Astrocyte (in vitro differentiated cells and primary cell): ENCODE measurements around the gene FITM1. TPM values are rescaled to one million over a fixed set of nuclear protein-coding genes. Genes with fewer than 3 reads are reported as not detected.

ENCODE experiments used
- DNase-seq: peaks from one replicate; pipeline ENCODE4 v3.0.0-alpha.2; 2010; ENCODE audit warnings: low read depth
- FAIRE-seq: peaks from 2 replicates; lab custom pipeline; 2011; peaks lifted over from hg19 to GRCh38; lab: Jason Lieb, UNC
- H2AFZ ChIP-seq: 2 replicates; pipeline ENCODE4 v1.6.0; 2012; ENCODE audit warnings: low read depth, low read length, inconsistent platforms
- H3K27ac ChIP-seq: 2 replicates; pipeline ENCODE4 v1.5.1; 2011; ENCODE audit warnings: low read depth, low read length, inconsistent platforms
- H3K27me3 ChIP-seq: 2 replicates; pipeline ENCODE4 v1.6.0; 2011; ENCODE audit warnings: low read length, inconsistent platforms; ENCODE audit not compliant: insufficient read depth
- H3K36me3 ChIP-seq: 2 replicates; pipeline ENCODE4 v1.5.1; 2011; ENCODE audit warnings: low read length, inconsistent platforms; ENCODE audit not compliant: insufficient read depth
- H3K4me1 ChIP-seq: 2 replicates; pipeline ENCODE4 v1.5.1; 2011; ENCODE audit warnings: low read length, inconsistent platforms; ENCODE audit not compliant: insufficient read depth
- H3K4me2 ChIP-seq: 2 replicates; pipeline ENCODE4 v1.6.0; 2012; ENCODE audit warnings: low read length, inconsistent platforms
- H3K4me3 ChIP-seq: 2 replicates; pipeline ENCODE4 v1.5.1; 2011; ENCODE audit warnings: low read depth, mild to moderate bottlenecking, low read length, inconsistent platforms; ENCODE audit not compliant: insufficient read depth
- H3K79me2 ChIP-seq: 2 replicates; pipeline ENCODE4 v1.6.0; 2012; ENCODE audit warnings: mild to moderate bottlenecking, low read length, inconsistent platforms; ENCODE audit not compliant: insufficient read depth
- H3K9ac ChIP-seq: 2 replicates; pipeline ENCODE4 v1.6.0; 2012; ENCODE audit warnings: mild to moderate bottlenecking, low read length, inconsistent platforms
- H3K9me3 ChIP-seq: 2 replicates; pipeline ENCODE4 v1.5.1; 2012; ENCODE audit warnings: low read depth, mild to moderate bottlenecking, low read length, inconsistent platforms; ENCODE audit not compliant: insufficient read depth
- H4K20me1 ChIP-seq: 2 replicates; pipeline ENCODE4 v1.6.0; 2012; ENCODE audit warnings: low read length, inconsistent platforms; ENCODE audit not compliant: insufficient read depth
- H3K27ac Mint-ChIP-seq: one replicate; pipeline ENCODE4 v1.8.0; 2021; ENCODE audit warnings: mild to moderate bottlenecking, mixed read lengths; ENCODE audit not compliant: unreplicated experiment
- H3K27me3 Mint-ChIP-seq: one replicate; pipeline ENCODE4 v1.8.0; 2021; ENCODE audit warnings: low read depth, mixed read lengths; ENCODE audit not compliant: unreplicated experiment
- H3K36me3 Mint-ChIP-seq: one replicate; pipeline ENCODE4 v1.8.0; 2021; ENCODE audit warnings: low read depth, mixed read lengths; ENCODE audit not compliant: unreplicated experiment
- H3K4me1 Mint-ChIP-seq: one replicate; pipeline ENCODE4 v1.8.0; 2021; ENCODE audit warnings: low read depth, mixed read lengths; ENCODE audit not compliant: unreplicated experiment
- H3K4me3 Mint-ChIP-seq: one replicate; pipeline ENCODE4 v1.8.0; 2021; ENCODE audit warnings: mild to moderate bottlenecking, moderate library complexity, mixed read lengths; ENCODE audit not compliant: unreplicated experiment
- H3K9me3 Mint-ChIP-seq: one replicate; pipeline ENCODE4 v1.8.0; 2021; ENCODE audit warnings: mild to moderate bottlenecking, mixed read lengths; ENCODE audit not compliant: unreplicated experiment
- EZH2 ChIP-seq: IDR thresholded peaks from 2 replicates; pipeline ENCODE4 v1.6.1; 2012; ENCODE audit warnings: mild to moderate bottlenecking, low read length, inconsistent platforms; ENCODE audit not compliant: insufficient read depth
- total RNA-seq: library from RNA; stranded (reverse); gene quantifications from 2 replicates; pipeline ENCODE4 v1.2.1, GENCODE V29; 2021
- TF ChIP-seq, protein P1 (sequence below): IDR thresholded peaks from 2 replicates; pipeline ENCODE4 v1.5.1; 2011; ENCODE audit warnings: low read depth, mild to moderate bottlenecking, inconsistent platforms, low read length, moderate library complexity; ENCODE audit not compliant: insufficient read depth

FITM1 gene
- total RNA-seq, 1 donor from 2014 or later = 0.25 TPM

DNA sequence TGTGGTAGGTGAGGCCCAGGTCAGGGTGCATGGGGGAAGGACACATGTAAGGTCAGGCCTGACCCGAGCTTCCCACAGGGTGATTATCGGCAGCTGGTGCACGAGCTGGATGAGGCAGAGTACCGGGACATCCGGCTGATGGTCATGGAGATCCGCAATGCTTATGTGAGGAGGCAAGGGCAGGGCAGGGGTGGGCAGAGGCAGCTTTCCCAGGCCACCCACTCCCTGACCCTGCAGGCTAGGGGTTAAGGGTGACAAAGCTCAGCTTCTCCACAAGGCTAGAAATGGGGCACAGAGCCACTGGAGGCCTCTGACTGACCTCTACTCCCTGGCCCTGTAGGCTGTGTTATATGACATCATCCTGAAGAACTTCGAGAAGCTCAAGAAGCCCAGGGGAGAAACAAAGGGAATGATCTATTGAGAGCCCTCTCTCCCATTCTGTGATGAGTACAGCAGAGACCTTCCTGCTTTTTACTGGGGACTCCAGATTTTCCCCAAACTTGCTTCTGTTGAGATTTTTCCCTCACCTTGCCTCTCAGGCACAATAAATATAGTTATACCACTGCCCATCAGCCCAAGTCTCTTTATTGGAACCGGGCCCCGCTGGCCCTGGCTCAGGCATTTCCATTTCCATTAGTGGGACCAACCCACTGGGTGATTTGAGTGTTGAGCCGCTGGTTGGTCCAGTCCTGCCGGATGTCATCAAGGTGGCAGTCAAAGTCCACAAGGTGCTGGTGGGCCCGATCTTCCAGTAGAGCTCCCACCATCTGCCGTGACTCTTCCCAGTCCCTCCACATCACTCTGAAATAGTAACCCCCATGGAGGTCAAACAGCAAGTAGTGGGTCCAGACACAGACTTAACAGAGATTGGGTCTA, 8.2 kb downstream of the FITM1 start:
- Histone ChIP-seq H3K9ac (no peak overlapping the region), H3K4me3 (no peak overlapping the region), H3K4me1 (peaks cover 19% of the 10 kb centered on the region), H3K4me2 (no peak overlapping the region), H3K9me3 (no peaks in the 10 kb centered on the region), H3K27me3 (no peaks in the 10 kb centered on the region), H4K20me1 (peaks cover 16% of the 10 kb centered on the region), H3K27ac (no peak overlapping the region), H3K36me3 (peaks cover 11% of the 10 kb centered on the region), H2AFZ (no peak overlapping the region), H3K79me2 (peaks cover 36% of the 10 kb centered on the region)
- Mint-ChIP-seq H3K9me3 (no peaks in the 10 kb centered on the region), H3K36me3 (peaks cover 21% of the 10 kb centered on the region), H3K27me3 (no peaks in the 10 kb centered on the region), H3K4me3 (peak overlapping the region; percentile 96), H3K4me1 (peaks cover 28% of the 10 kb centered on the region), H3K27ac (no peak overlapping the region)
- DNase-seq (no peak), FAIRE-seq (no peak)
- TF ChIP-seq, protein P1, sequence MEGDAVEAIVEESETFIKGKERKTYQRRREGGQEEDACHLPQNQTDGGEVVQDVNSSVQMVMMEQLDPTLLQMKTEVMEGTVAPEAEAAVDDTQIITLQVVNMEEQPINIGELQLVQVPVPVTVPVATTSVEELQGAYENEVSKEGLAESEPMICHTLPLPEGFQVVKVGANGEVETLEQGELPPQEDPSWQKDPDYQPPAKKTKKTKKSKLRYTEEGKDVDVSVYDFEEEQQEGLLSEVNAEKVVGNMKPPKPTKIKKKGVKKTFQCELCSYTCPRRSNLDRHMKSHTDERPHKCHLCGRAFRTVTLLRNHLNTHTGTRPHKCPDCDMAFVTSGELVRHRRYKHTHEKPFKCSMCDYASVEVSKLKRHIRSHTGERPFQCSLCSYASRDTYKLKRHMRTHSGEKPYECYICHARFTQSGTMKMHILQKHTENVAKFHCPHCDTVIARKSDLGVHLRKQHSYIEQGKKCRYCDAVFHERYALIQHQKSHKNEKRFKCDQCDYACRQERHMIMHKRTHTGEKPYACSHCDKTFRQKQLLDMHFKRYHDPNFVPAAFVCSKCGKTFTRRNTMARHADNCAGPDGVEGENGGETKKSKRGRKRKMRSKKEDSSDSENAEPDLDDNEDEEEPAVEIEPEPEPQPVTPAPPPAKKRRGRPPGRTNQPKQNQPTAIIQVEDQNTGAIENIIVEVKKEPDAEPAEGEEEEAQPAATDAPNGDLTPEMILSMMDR = no peak
- TF ChIP-seq EZH2 = no peak

DNA sequence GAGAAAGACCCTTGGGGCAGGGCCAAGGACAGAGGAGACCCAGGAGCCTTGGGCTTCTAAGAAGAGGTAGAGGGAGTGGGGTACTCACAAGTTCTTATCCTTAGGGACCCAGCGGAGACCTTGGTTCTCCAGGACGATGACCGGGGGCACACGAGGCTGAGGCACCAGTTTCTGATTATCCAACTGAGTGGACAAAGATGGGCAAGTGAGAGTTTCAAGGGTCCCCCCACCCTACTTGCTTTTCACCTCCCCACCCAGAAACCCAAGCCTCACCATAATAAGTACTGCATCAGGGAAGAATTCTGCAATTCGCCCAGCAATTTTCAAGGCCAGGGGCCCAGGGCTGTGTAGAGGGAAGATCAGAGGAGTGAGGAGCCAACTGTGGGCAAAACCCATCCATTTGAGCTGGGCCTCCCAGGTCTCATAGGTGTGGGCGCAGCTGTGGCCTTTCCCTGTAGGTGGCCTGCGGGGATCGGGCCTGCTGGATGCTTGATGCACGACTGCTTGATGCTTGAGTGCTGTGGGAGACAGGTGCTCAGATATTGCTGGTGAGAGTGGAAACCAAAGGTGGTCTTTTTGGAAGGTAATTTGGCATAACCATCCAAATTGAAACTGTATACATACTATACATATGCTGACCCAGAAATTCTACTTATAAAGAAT, 8.9 kb downstream of the FITM1 start:
- H2AFZ ChIP-seq = no peak overlapping the region
- H3K4me1 Mint-ChIP-seq = peaks cover 32% of the 10 kb centered on the region
- H3K27ac Mint-ChIP-seq = no peak overlapping the region
- H3K79me2 ChIP-seq = peaks cover 40% of the 10 kb centered on the region
- FAIRE-seq (no peak), DNase-seq (no peak)
- H3K9ac ChIP-seq = no peak overlapping the region
- peak overlapping the region; percentile 97 for H3K4me2 ChIP-seq
- no peaks in the 10 kb centered on the region for H3K9me3 Mint-ChIP-seq
- H3K36me3 ChIP-seq = peaks cover 11% of the 10 kb centered on the region
- H3K9me3 ChIP-seq = no peaks in the 10 kb centered on the region
- no peak overlapping the region for H3K4me3 ChIP-seq
- TF ChIP-seq EZH2 = no peak
- H4K20me1 ChIP-seq = peaks cover 16% of the 10 kb centered on the region
- H3K27ac ChIP-seq = no peak overlapping the region
- H3K36me3 Mint-ChIP-seq = peaks cover 21% of the 10 kb centered on the region
- H3K27me3 ChIP-seq = no peaks in the 10 kb centered on the region
- H3K4me1 ChIP-seq = peaks cover 23% of the 10 kb centered on the region
- H3K4me3 Mint-ChIP-seq = peak overlapping the region; percentile 96
- no peaks in the 10 kb centered on the region for H3K27me3 Mint-ChIP-seq

DNA sequence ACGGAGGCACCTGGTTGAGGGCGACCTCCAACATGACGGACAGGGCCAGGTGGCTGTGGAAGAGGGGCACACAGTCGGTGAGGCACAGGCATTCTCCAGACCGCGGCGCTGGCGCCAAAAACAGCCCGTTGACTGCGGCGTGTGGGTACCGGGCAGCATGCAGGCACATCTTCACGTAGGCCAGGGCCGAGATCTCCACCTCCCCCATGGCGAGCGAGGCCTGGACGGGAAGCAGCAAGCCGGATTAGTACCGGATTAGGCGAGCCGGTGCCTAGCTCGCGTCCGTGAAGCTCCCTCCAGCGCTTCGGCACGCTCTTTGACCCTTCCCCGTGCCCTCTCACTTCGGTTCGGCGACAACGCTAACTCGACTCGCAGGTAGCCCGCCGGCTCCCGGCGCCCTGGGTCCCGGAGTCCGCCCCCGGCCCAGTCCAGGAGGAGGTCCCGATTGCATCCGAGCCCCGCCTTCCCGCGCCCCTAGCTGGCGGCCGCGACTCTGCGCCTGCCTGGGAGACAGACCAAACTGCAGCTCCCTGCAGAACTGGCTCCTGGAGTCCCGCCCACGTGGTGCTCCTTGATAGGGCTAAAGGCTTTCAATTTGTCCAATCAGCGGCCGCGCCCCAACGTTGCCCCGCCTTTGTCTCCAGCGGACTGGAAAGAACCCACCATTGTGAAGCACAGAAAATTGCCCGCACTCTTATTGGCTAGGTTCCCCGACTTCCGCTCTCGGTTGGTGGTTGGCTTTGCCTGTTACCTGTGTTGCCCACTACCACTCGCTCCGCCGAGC, 10.8 kb downstream of the FITM1 start, which contains the start of gene EMC9:
Gene EMC9, minus strand, starts transcription at position 495 of the 784 bp plus-strand sequence. Its CDS starts 287 bp downstream, at position 208.
- Histone ChIP-seq H3K4me2 (peak within 1 kb of the TSS; percentile 97), H2AFZ (peak within 1 kb of the TSS; percentile 88), H3K9me3 (no peaks in the 10 kb centered on the region), H3K79me2 (peaks cover 54% of the 10 kb centered on the region), H4K20me1 (peaks cover 16% of the 10 kb centered on the region), H3K9ac (peak within 1 kb of the TSS; percentile 90), H3K36me3 (peaks cover 14% of the 10 kb centered on the region), H3K27me3 (no peaks in the 10 kb centered on the region), H3K4me1 (peaks cover 29% of the 10 kb centered on the region), H3K27ac (peak within 1 kb of the TSS; percentile 81), H3K4me3 (peak within 1 kb of the TSS; percentile 85)
- H3K36me3 Mint-ChIP-seq = peaks cover 21% of the 10 kb centered on the region
- H3K27me3 Mint-ChIP-seq = no peaks in the 10 kb centered on the region
- no peak for TF ChIP-seq EZH2
- TF ChIP-seq, protein P1 = peak; percentile 3
- DNase-seq (peak; percentile 99), FAIRE-seq (no peak)
- peak within 1 kb of the TSS; percentile 96 for H3K4me3 Mint-ChIP-seq
- peak within 1 kb of the TSS; percentile 74 for H3K27ac Mint-ChIP-seq
- no peaks in the 10 kb centered on the region for H3K9me3 Mint-ChIP-seq
- H3K4me1 Mint-ChIP-seq = peaks cover 40% of the 10 kb centered on the region
